Pancreas (tissue), 10 donors: Measurements from ENCODE around the gene TYROBP. TPM values are rescaled to one million over a fixed set of nuclear protein-coding genes. Genes with fewer than 3 reads are reported as not detected.

Source experiments
- ATAC-seq, 4 donors: fragments of 200-7000 bp; cut with Tn5 transposase; one replicate each; pipeline versions ENCODE4 v1.8.0 to v1.9.1; 2020; ENCODE audit warnings: mild to moderate bottlenecking in 4 of 4, moderate library complexity in 4 of 4
- DNase-seq, 6 donors: peaks; one replicate each; pipeline ENCODE4 v3.0.0-alpha.2; 2020
- FAIRE-seq: peaks from 2 replicates; lab custom pipeline; 2012; peaks lifted over from hg19 to GRCh38; lab: Jason Lieb, UNC
- H3K27ac ChIP-seq, 4 donors: fragments of 200-600 bp; sonication (generic); 1 replicate in 3 of 4; 2 replicates in 1 of 4; pipeline versions ENCODE4 v1.5.0 to v1.8.0; 2020
- H3K27me3 ChIP-seq, 4 donors: fragments of 200-600 bp; one replicate each; pipeline ENCODE4 v1.8.0; 2021
- H3K36me3 ChIP-seq, 3 donors: fragments of 200-600 bp; sonication (generic) in 1 of 3; one replicate each; pipeline versions ENCODE4 v1.5.0 to v1.8.0; 2020 to 2021
- H3K4me1 ChIP-seq, 3 donors: fragments of 200-600 bp; one replicate each; pipeline ENCODE4 v1.8.0; 2021
- H3K4me3 ChIP-seq, 4 donors: fragments of 200-600 bp; sonication (generic) in 2 of 4; one replicate each; pipeline versions ENCODE4 v1.5.0 to v1.8.0; 2020 to 2021
- H3K9me3 ChIP-seq, 4 donors: fragments of 200-600 bp; one replicate each; pipeline ENCODE4 v1.8.0; 2021
- WGBS, 2 donors: extraction: QIAGEN DNeasy Blood & Tissue Kit; methylation state at CpG; one replicate each; pipeline ENCODE4 v1.1.7; 2013; 5-methylcytosine and 5-hydroxymethylcytosine counted together
- intact Hi-C, 3 donors: fragments of 100-400 bp; cut with DNase I; formaldehyde crosslinking; loops; one replicate each; pipeline versions ENCODE4 v1.11.1 to v1.14.2; 2022
- polyA plus RNA-seq, 2 donors: library from polyadenylated mRNA; stranded (reverse); fragments of 200-250 nt; gene quantifications; one replicate each; pipeline ENCODE4 v1.2.3, GENCODE V29; 2013
- total RNA-seq, 6 donors: library from RNA; stranded (reverse); fragmentation: NEBNext Ultra II Directional in 4 of 6; extraction: Animal tissue kit (Norgen Biotek cat#: 25700) in 4 of 6; gene quantifications; one replicate each; pipeline versions ENCODE4 v1.2.1 to v1.2.4, GENCODE V29; 2021 to 2023
- TF ChIP-seq, protein P1 (sequence below), 4 donors: fragments of 200-600 bp; sonication (generic) in 3 of 4; IDR thresholded peaks; one replicate each; pipeline versions ENCODE4 v1.5.0 to v1.8.0; 2021; ENCODE audit warnings: antibody characterized with exemption in 4 of 4
- donor health status: healthy with polysubstance abuse.
- donor health status: DM: no; HTN: no; CAD: no; lungs with moderate emphysema.
- donor health status: DM: no; HTN: no; CAD: no.
- donor health status: control.
- donor health status: control.
- donor health status: Bipolar disorder and iron deficiency.
- donor health status: DM: yes; HTN: yes; CAD: no.
- donor health status: DM: no; HTN: no; CAD: no.
- donor health status: DM: no; HTN: no; CAD: no.
- donor health status: DM: yes; HTN: yes; CAD: no.

Gene TYROBP
- total and polyA plus RNA-seq, 8 donors, result 2.5 to 73.8 (median 16.7) TPM

DNA sequence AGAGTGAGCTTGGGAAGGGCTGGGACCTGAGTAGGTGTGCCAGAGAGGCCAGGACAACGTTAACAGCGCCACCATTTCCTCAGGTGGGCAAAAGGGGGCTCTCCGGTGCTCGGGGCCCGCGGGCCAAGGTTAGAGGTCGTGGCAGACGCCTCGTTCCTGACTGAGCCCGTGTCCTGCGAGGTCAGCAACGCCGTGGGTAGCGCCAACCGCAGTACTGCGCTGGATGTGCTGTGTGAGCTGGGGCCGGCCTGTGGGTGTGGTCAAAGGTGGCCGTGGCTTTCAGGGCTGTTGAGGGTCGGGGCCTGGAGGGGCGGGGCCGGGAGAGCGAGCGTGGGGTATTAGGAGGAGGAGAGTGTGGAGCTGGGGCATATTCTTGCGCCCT lies 47.7 kb downstream of the TYROBP start:
- intact Hi-C loops, result no loop called here
- no peak overlapping the region for H3K4me3 ChIP-seq
- WGBS, 2 donors, result 52 to 56% methylated on average over 23 to 24 of the region's 24 CpGs
- no peaks in the 10 kb centered on the region for H3K9me3 ChIP-seq
- ATAC-seq (no peak), DNase-seq (peak in 1 of 6 donors; percentile 58), FAIRE-seq (no peak)
- peaks cover 0 to 5% (median 0%) of the 10 kb centered on the region in 3 donors for H3K36me3 ChIP-seq
- H3K27ac ChIP-seq, result no peak overlapping the region
- H3K4me1 ChIP-seq, result peaks cover 6 to 11% (median 9%) of the 10 kb centered on the region in 3 donors
- TF ChIP-seq, protein P1, sequence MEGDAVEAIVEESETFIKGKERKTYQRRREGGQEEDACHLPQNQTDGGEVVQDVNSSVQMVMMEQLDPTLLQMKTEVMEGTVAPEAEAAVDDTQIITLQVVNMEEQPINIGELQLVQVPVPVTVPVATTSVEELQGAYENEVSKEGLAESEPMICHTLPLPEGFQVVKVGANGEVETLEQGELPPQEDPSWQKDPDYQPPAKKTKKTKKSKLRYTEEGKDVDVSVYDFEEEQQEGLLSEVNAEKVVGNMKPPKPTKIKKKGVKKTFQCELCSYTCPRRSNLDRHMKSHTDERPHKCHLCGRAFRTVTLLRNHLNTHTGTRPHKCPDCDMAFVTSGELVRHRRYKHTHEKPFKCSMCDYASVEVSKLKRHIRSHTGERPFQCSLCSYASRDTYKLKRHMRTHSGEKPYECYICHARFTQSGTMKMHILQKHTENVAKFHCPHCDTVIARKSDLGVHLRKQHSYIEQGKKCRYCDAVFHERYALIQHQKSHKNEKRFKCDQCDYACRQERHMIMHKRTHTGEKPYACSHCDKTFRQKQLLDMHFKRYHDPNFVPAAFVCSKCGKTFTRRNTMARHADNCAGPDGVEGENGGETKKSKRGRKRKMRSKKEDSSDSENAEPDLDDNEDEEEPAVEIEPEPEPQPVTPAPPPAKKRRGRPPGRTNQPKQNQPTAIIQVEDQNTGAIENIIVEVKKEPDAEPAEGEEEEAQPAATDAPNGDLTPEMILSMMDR (IDR thresholded peaks at IDR 0.05), result no peak
- H3K27me3 ChIP-seq, result no peaks in the 10 kb centered on the region

DNA sequence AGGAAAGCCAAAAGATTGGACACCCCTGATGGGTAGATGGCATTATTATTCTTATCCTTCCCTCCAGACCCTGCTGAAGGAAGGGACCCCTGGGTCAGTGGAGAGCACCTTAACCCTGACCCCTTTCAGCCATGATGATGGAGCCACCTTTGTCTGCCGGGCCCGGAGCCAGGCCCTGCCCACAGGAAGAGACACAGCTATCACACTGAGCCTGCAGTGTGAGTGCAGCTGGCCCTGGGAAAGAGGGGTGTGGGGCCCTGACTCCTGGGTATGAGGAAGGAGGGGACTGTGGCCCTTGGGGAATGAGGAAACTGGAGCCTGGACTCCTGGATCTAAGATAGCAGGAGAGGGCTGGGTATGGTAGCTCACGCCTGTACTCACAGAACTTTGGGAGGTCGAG lies 48.7 kb downstream of the TYROBP start:
- H3K27me3 ChIP-seq, result no peaks in the 10 kb centered on the region
- H3K36me3 ChIP-seq, result peaks cover 0 to 5% (median 0%) of the 10 kb centered on the region in 3 donors
- peaks cover 6 to 18% (median 17%) of the 10 kb centered on the region in 3 donors for H3K4me1 ChIP-seq
- ATAC-seq (peak in 1 of 4 donors; percentile 12), FAIRE-seq (no peak), DNase-seq (peak in 4 of 6 donors; percentile 42 to 60 (median 50))
- no peak overlapping the region for H3K27ac ChIP-seq
- H3K9me3 ChIP-seq, result no peaks in the 10 kb centered on the region
- WGBS, 2 donors, result 39 to 46% methylated on average over 4 of the region's 4 CpGs
- intact Hi-C loops, result no loop called here
- TF ChIP-seq, protein P1 (IDR thresholded peaks at IDR 0.05), result no peak
- no peak overlapping the region for H3K4me3 ChIP-seq

DNA sequence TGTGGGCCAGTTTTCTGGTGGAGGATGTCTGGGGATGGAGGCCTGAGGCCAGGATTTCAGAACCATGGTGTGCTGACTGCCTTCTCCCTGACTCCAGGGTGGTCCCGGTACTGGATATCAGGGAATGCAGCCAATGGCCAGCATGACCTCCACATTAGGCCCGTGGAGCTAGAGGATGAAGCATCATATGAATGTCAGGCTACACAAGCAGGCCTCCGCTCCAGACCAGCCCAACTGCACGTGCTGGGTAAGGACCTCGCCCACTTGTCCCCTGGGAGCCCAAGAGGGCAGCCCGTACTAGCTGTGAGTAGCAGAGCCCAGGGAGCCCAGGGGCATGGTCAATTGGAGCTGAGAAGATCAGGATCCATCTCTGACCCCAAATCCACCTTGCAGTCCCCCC lies 49.8 kb downstream of the TYROBP start:
- peaks cover 0 to 4% (median 0%) of the 10 kb centered on the region in 3 donors for H3K36me3 ChIP-seq
- H3K27ac ChIP-seq, result no peak overlapping the region
- TF ChIP-seq, protein P1 (IDR thresholded peaks at IDR 0.05), result no peak
- no peaks in the 10 kb centered on the region for H3K27me3 ChIP-seq
- no peaks in the 10 kb centered on the region for H3K9me3 ChIP-seq
- DNase-seq (peak in 2 of 6 donors; percentile 24 to 65), FAIRE-seq (no peak), ATAC-seq (no peak)
- H3K4me1 ChIP-seq, result peaks cover 6 to 24% (median 24%) of the 10 kb centered on the region in 3 donors
- WGBS, 2 donors, result 61 to 62% methylated on average over 6 of the region's 6 CpGs
- intact Hi-C loops, result no loop called here
- peak overlapping the region in 2 of 4 donors; percentile 61 to 70 for H3K4me3 ChIP-seq

DNA sequence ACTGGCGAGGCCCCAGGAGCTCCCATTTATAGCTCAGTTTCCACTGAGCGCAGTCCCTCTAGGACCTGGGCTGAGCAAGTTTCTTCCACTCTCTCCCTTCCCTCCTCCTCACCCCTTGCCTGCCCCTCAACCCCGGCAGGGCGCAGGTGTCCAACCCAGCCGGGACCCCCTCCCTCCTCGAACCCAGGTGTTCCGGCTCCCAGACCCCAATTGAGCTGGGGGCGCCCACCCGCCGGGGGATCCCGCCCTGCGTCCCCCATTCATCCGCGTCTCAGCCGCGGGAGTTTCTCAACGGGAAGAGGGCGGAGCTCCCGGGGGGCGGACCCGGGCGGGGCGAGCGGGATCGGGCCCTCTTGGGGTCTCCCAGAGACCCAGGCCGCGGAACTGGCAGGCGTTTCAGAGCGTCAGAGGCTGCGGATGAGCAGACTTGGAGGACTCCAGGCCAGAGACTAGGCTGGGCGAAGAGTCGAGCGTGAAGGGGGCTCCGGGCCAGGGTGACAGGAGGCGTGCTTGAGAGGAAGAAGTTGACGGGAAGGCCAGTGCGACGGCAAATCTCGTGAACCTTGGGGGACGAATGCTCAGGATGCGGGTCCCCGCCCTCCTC lies 51.4 kb downstream of the TYROBP start, which contains the start of gene KIRREL2:
Gene KIRREL2, plus strand, starts transcription at position 366 of the 604 bp plus-strand sequence. Its CDS starts 209 bp downstream, at position 575.
- Histone ChIP-seq H3K27me3 (no peaks in the 10 kb centered on the region), H3K27ac (peak within 1 kb of the TSS; percentile 70 to 87 (median 78)), H3K36me3 (no peaks in the 10 kb centered on the region), H3K9me3 (no peaks in the 10 kb centered on the region), H3K4me1 (peaks cover 6 to 28% (median 24%) of the 10 kb centered on the region in 3 donors), H3K4me3 (peak within 1 kb of the TSS; percentile 52 to 70 (median 63))
- TF ChIP-seq, protein P1 (IDR thresholded peaks at IDR 0.05), result no peak
- no peak for FAIRE-seq
- peak; percentile 60 to 89 (median 76) for DNase-seq
- 1 to 2% methylated on average over 32 to 42 of the region's 42 CpGs for WGBS, 2 donors
- intact Hi-C loops, result no loop called here
- ATAC-seq, result peak; percentile 47 to 68 (median 57)

Other genes starting within 250 kb of the TYROBP start
- gene UPK1A, start 241.8 kb downstream of the TYROBP start, total RNA-seq, result not detected
- gene UPK1A, start 241.8 kb downstream of the TYROBP start, polyA plus RNA-seq, result under 1 TPM in 1 of 2 donors, not detected in 1; 0.16 TPM
- gene ZBTB32, start 203.7 kb downstream of the TYROBP start, total RNA-seq, result under 1 TPM in 1 of 6 donors, not detected in 5; 0.13 TPM
- gene ZBTB32, start 203.7 kb downstream of the TYROBP start, polyA plus RNA-seq, result under 1 TPM in 1 of 2 donors, not detected in 1; 0.14 TPM
- gene KMT2B, start 190.3 kb downstream of the TYROBP start, total RNA-seq, result 10 to 100 TPM; 16.7 to 28.4 (median 23.8) TPM
- gene KMT2B, start 190.3 kb downstream of the TYROBP start, polyA plus RNA-seq, result 10 to 100 TPM; 56.0 to 59.9 TPM
- 1 to 10 TPM; 1.3 to 9.4 (median 6.4) TPM for gene IGFLR1, start 165.8 kb downstream of the TYROBP start, total RNA-seq
- 10 to 100 TPM in 1 of 2 donors, 1 to 10 TPM in 1; 7.4 to 17.3 TPM for gene IGFLR1, start 165.8 kb downstream of the TYROBP start, polyA plus RNA-seq
- 10 to 100 TPM in 5 of 6 donors, 1 to 10 TPM in 1; 9.7 to 14.3 (median 11.7) TPM for gene U2AF1L4, start 162.9 kb downstream of the TYROBP start, total RNA-seq
- 100 to 1,000 TPM in 1 of 2 donors, 10 to 100 TPM in 1; 62.7 to 124 TPM for gene U2AF1L4, start 162.9 kb downstream of the TYROBP start, polyA plus RNA-seq
- 10 to 100 TPM; 26.7 to 38.2 (median 35.1) TPM for gene PSENEN, start 162.6 kb downstream of the TYROBP start, total RNA-seq
- gene PSENEN, start 162.6 kb downstream of the TYROBP start, polyA plus RNA-seq, result 10 to 100 TPM; 53.5 to 64.6 TPM
- 1 to 10 TPM; 1.7 to 5.5 (median 3.7) TPM for gene LIN37, start 159.7 kb downstream of the TYROBP start, total RNA-seq
- gene LIN37, start 159.7 kb downstream of the TYROBP start, polyA plus RNA-seq, result 10 to 100 TPM; 41.2 to 44.0 TPM
- 10 to 100 TPM in 3 of 6 donors, 1 to 10 TPM in 3; 3.4 to 16.4 (median 11.7) TPM for gene HSPB6, start 151.3 kb downstream of the TYROBP start, total RNA-seq
- 10 to 100 TPM; 42.2 to 59.8 TPM for gene HSPB6, start 151.3 kb downstream of the TYROBP start, polyA plus RNA-seq
- 1 to 10 TPM; 7.2 to 9.9 (median 8.6) TPM for gene PROSER3, start 150.1 kb downstream of the TYROBP start, total RNA-seq
- 10 to 100 TPM in 1 of 2 donors, 1 to 10 TPM in 1; 7.8 to 19.6 TPM for gene PROSER3, start 150.1 kb downstream of the TYROBP start, polyA plus RNA-seq
- gene ARHGAP33, start 132.7 kb downstream of the TYROBP start, total RNA-seq, result 10 to 100 TPM in 2 of 6 donors, 1 to 10 TPM in 4; 2.7 to 13.9 (median 8.0) TPM
- 10 to 100 TPM; 23.8 to 39.6 TPM for gene ARHGAP33, start 132.7 kb downstream of the TYROBP start, polyA plus RNA-seq
- 1 to 10 TPM in 5 of 6 donors, under 1 TPM in 1; 0.95 to 6.4 (median 2.7) TPM for gene PRODH2, start 95.5 kb downstream of the TYROBP start, total RNA-seq
- gene PRODH2, start 95.5 kb downstream of the TYROBP start, polyA plus RNA-seq, result 10 to 100 TPM; 13.8 to 21.5 TPM
- gene NPHS1, start 55.8 kb downstream of the TYROBP start, total RNA-seq, result 10 to 100 TPM; 11.5 to 21.3 (median 15.1) TPM
- 10 to 100 TPM; 17.1 to 32.3 TPM for gene NPHS1, start 55.8 kb downstream of the TYROBP start, polyA plus RNA-seq
- 10 to 100 TPM; 28.5 to 89.0 (median 47.9) TPM for gene KIRREL2, start 51.4 kb downstream of the TYROBP start, total RNA-seq
- gene KIRREL2, start 51.4 kb downstream of the TYROBP start, polyA plus RNA-seq, result 10 to 100 TPM; 38.1 to 49.7 TPM
- 10 to 100 TPM; 39.2 to 71.8 (median 47.1) TPM for gene APLP1, start 39.7 kb downstream of the TYROBP start, total RNA-seq
- gene APLP1, start 39.7 kb downstream of the TYROBP start, polyA plus RNA-seq, result 100 to 1,000 TPM; 100 to 154 TPM
- gene NFKBID, start 7.8 kb downstream of the TYROBP start, total RNA-seq, result 10 to 100 TPM in 1 of 6 donors, 1 to 10 TPM in 5; 3.1 to 10.4 (median 4.2) TPM
- 10 to 100 TPM; 15.7 to 16.7 TPM for gene NFKBID, start 7.8 kb downstream of the TYROBP start, polyA plus RNA-seq
- gene HCST, start 5.8 kb downstream of the TYROBP start, total RNA-seq, result 1 to 10 TPM in 4 of 6 donors, under 1 TPM in 2; 0.46 to 7.4 (median 1.7) TPM
- 10 to 100 TPM in 1 of 2 donors, 1 to 10 TPM in 1; 2.3 to 10.2 TPM for gene HCST, start 5.8 kb downstream of the TYROBP start, polyA plus RNA-seq
- gene LRFN3, start 28.1 kb upstream of the TYROBP start, total RNA-seq, result 1 to 10 TPM; 4.9 to 9.8 (median 6.2) TPM
- 1 to 10 TPM; 6.7 to 7.6 TPM for gene LRFN3, start 28.1 kb upstream of the TYROBP start, polyA plus RNA-seq
- gene SDHAF1, start 86.9 kb upstream of the TYROBP start, total RNA-seq, result 10 to 100 TPM in 5 of 6 donors, 1 to 10 TPM in 1; 8.7 to 16.6 (median 10.8) TPM
- gene SDHAF1, start 86.9 kb upstream of the TYROBP start, polyA plus RNA-seq, result 10 to 100 TPM; 15.8 to 21.0 TPM
- gene SYNE4, start 100.5 kb upstream of the TYROBP start, total RNA-seq, result 1 to 10 TPM; 2.6 to 5.9 (median 4.3) TPM
- gene SYNE4, start 100.5 kb upstream of the TYROBP start, polyA plus RNA-seq, result 10 to 100 TPM in 1 of 2 donors, 1 to 10 TPM in 1; 7.3 to 14.3 TPM
- 10 to 100 TPM in 1 of 6 donors, 1 to 10 TPM in 5; 2.6 to 10.9 (median 4.9) TPM for gene ALKBH6, start 105.9 kb upstream of the TYROBP start, total RNA-seq
- 10 to 100 TPM; 15.4 to 22.8 TPM for gene ALKBH6, start 105.9 kb upstream of the TYROBP start, polyA plus RNA-seq
- gene CLIP3, start 124.6 kb upstream of the TYROBP start, total RNA-seq, result 1 to 10 TPM; 1.2 to 5.7 (median 2.5) TPM
- 1 to 10 TPM; 3.0 to 9.1 TPM for gene CLIP3, start 124.6 kb upstream of the TYROBP start, polyA plus RNA-seq
- gene THAP8, start 146.0 kb upstream of the TYROBP start, total RNA-seq, result 1 to 10 TPM in 5 of 6 donors, under 1 TPM in 1; 0.88 to 2.7 (median 1.8) TPM
- gene THAP8, start 146.0 kb upstream of the TYROBP start, polyA plus RNA-seq, result 1 to 10 TPM; 3.0 to 3.2 TPM
- gene WDR62, start 146.6 kb upstream of the TYROBP start, total RNA-seq, result under 1 TPM; 0.12 to 0.47 (median 0.26) TPM
- gene WDR62, start 146.6 kb upstream of the TYROBP start, polyA plus RNA-seq, result under 1 TPM; 0.42 to 0.49 TPM
- not detected for gene OVOL3, start 202.8 kb upstream of the TYROBP start, total RNA-seq
- not detected for gene OVOL3, start 202.8 kb upstream of the TYROBP start, polyA plus RNA-seq
- 10 to 100 TPM; 29.8 to 40.6 (median 35.3) TPM for gene POLR2I, start 206.6 kb upstream of the TYROBP start, total RNA-seq
- 10 to 100 TPM; 45.7 to 58.0 TPM for gene POLR2I, start 206.6 kb upstream of the TYROBP start, polyA plus RNA-seq
- 10 to 100 TPM; 22.3 to 65.0 (median 32.3) TPM for gene TBCB, start 207.2 kb upstream of the TYROBP start, total RNA-seq
- 100 to 1,000 TPM in 1 of 2 donors, 10 to 100 TPM in 1; 72.6 to 131 TPM for gene TBCB, start 207.2 kb upstream of the TYROBP start, polyA plus RNA-seq
- gene CAPNS1, start 231.8 kb upstream of the TYROBP start, total RNA-seq, result 100 to 1,000 TPM; 124 to 273 (median 175) TPM
- 100 to 1,000 TPM; 260 to 271 TPM for gene CAPNS1, start 231.8 kb upstream of the TYROBP start, polyA plus RNA-seq
- gene COX7A1, start 244.2 kb upstream of the TYROBP start, total RNA-seq, result 10 to 100 TPM in 5 of 6 donors, 1 to 10 TPM in 1; 4.1 to 25.3 (median 15.1) TPM
- 10 to 100 TPM; 13.6 to 31.0 TPM for gene COX7A1, start 244.2 kb upstream of the TYROBP start, polyA plus RNA-seq